ENCODE results near the gene APC2. TPM values are rescaled to one million over a fixed set of nuclear protein-coding genes. Genes with fewer than 3 reads are reported as not detected.

Gene APC2
- total and polyA plus RNA-seq, 9 donors = under 0.01 to 0.28 (median 0.11) TPM; not detected in 1

DNA sequence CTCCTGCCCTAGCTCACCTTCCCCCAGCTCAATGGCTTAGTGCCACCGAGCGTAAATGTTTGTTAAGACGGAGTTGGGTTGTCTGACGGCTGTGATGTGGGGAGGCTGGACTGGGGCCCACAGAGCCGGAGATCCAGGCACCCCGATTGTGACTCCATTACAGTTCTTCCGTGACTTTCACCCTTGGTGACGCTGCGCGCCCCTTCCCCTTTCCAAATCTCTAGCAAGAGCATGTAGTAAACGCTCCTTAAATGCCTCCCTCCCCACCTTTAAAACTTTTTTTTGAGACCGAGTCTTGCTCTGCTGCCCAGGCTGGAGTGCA lies 41.9 kb downstream of the APC2 start:
- peak in 2 of 5 donors; percentile 59 for DNase-seq
- Histone ChIP-seq H3K9me3 (no peaks in the 10 kb centered on the region), H3K36me3 (no peaks in the 10 kb centered on the region), H3K27me3 (no peaks in the 10 kb centered on the region), H3K4me1 (ENCODE audit: insufficient read depth) (peaks cover 21% of the 10 kb centered on the region), H3K4me3 (no peak overlapping the region), H3K27ac (no peak overlapping the region)
- intact Hi-C loops (cut with DNase I) = no loop called here
- 45 to 55% (median 47%) methylated on average over 12 of the region's 12 CpGs for WGBS, 3 donors
- TF ChIP-seq POLR2A (IDR thresholded peaks at IDR 0.05) (no peak), EP300 (IDR thresholded peaks at IDR 0.05) (no peak), CTCF (IDR thresholded peaks at IDR 0.05) (no peak)

- intact Hi-C loops (cut with DNase I) = no loop called here
- peaks cover 21% of the 10 kb centered on the region for H3K4me1 ChIP-seq (ENCODE audit: insufficient read depth)
- no peak overlapping the region for H3K4me3 ChIP-seq
- no peak for TF ChIP-seq POLR2A (IDR thresholded peaks at IDR 0.05)
- no peak for TF ChIP-seq EP300 (IDR thresholded peaks at IDR 0.05)
- no peak for TF ChIP-seq CTCF (IDR thresholded peaks at IDR 0.05)
- H3K27ac ChIP-seq = no peak overlapping the region
- peak in 2 of 5 donors; percentile 35 to 45 for DNase-seq
- H3K27me3 ChIP-seq = no peaks in the 10 kb centered on the region
- H3K36me3 ChIP-seq = no peaks in the 10 kb centered on the region
- H3K9me3 ChIP-seq = no peaks in the 10 kb centered on the region
- WGBS, 3 donors = 41 to 57% (median 42%) methylated on average over 10 of the region's 10 CpGs
Measured at GRCh38 chr19:1492474-1493006, 42.6 kb downstream of the APC2 start.

DNA sequence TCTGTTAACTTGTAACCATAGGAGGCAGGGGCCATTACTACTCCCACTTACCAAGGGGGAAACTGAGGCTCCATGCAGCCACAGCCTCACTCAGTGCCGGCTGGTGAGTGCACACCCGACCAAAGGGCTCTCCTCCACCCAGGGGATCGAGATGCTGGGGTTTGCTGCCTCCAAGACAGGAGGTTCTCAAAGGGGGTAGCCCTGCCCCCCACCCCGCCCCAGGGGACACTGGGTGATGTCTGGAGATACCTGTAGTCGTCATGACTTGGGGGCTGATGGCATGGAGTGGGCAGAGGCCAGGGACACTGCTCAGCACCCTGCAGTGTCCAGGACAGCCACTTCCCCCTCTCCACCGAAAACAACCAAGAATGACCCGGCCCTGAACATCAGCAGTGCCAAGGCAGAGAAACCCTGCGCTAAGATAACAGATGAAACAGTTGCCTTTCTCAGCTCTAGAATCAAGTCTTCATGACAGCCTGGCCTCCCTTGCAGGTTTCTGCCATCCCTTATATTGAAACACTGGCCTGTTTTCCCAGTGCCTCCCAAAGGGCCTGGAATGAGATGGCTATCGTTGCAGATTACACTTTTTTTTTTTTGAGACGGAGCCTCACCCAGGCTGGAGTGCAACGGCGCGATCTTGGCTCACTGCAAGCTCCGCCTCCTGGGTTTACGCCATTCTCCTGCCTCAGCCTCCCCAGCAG lies 44.3 kb downstream of the APC2 start:
- Histone ChIP-seq H3K9me3 (no peaks in the 10 kb centered on the region), H3K27me3 (no peaks in the 10 kb centered on the region), H3K4me1 (ENCODE audit: insufficient read depth) (peaks cover 21% of the 10 kb centered on the region), H3K36me3 (no peaks in the 10 kb centered on the region), H3K27ac (no peak overlapping the region), H3K4me3 (no peak overlapping the region)
- intact Hi-C loops (cut with DNase I) = no loop called here
- peak in 2 of 5 donors; percentile 16 to 24 for DNase-seq
- TF ChIP-seq EP300 (IDR thresholded peaks at IDR 0.05) (no peak), POLR2A (IDR thresholded peaks at IDR 0.05) (no peak), CTCF (IDR thresholded peaks at IDR 0.05) (no peak)
- 58 to 69% (median 66%) methylated on average over 13 to 15 of the region's 15 CpGs for WGBS, 3 donors

- no peaks in the 10 kb centered on the region for H3K36me3 ChIP-seq
- DNase-seq = no peak
- H3K27ac ChIP-seq = no peak overlapping the region
- H3K27me3 ChIP-seq = no peaks in the 10 kb centered on the region
- peaks cover 15% of the 10 kb centered on the region for H3K4me1 ChIP-seq (ENCODE audit: insufficient read depth)
- H3K4me3 ChIP-seq = no peak overlapping the region
- no peak for TF ChIP-seq EP300 (IDR thresholded peaks at IDR 0.05)
- TF ChIP-seq CTCF (IDR thresholded peaks at IDR 0.05) = no peak
- TF ChIP-seq POLR2A (IDR thresholded peaks at IDR 0.05) = no peak
- intact Hi-C loops (cut with DNase I) = no loop called here
- no peaks in the 10 kb centered on the region for H3K9me3 ChIP-seq
- 83 to 85% (median 85%) methylated on average over 37 of the region's 37 CpGs for WGBS, 3 donors
Measured at GRCh38 chr19:1495051-1495798, 45.3 kb downstream of the APC2 start.

All from ovary (tissue), 9 donors.